KOPT-K1 (cell line): ENCODE data around the gene GRK1.

Source experiments
- H3K27ac ChIP-seq: fragments of 200-600 bp; sonication (generic); 2 replicates; pipeline ENCODE4 v1.5.1; 2016; ENCODE audit warnings: antibody characterized with exemption, mild to moderate bottlenecking, low read depth, low read length; ENCODE audit not compliant: poor library complexity, severe bottlenecking
- H3K36me3 ChIP-seq: fragments of 200-600 bp; sonication (generic); 2 replicates; pipeline ENCODE4 v1.5.1; 2017; ENCODE audit warnings: antibody characterized with exemption, mild to moderate bottlenecking, low read length, moderate library complexity; ENCODE audit not compliant: insufficient read depth
- H3K9me3 ChIP-seq: fragments of 200-600 bp; sonication (generic); 2 replicates; pipeline ENCODE4 v1.5.1; 2017; ENCODE audit warnings: antibody characterized with exemption, low read length, mild to moderate bottlenecking; ENCODE audit not compliant: insufficient read depth, poor library complexity, severe bottlenecking

GRK1 gene

DNA sequence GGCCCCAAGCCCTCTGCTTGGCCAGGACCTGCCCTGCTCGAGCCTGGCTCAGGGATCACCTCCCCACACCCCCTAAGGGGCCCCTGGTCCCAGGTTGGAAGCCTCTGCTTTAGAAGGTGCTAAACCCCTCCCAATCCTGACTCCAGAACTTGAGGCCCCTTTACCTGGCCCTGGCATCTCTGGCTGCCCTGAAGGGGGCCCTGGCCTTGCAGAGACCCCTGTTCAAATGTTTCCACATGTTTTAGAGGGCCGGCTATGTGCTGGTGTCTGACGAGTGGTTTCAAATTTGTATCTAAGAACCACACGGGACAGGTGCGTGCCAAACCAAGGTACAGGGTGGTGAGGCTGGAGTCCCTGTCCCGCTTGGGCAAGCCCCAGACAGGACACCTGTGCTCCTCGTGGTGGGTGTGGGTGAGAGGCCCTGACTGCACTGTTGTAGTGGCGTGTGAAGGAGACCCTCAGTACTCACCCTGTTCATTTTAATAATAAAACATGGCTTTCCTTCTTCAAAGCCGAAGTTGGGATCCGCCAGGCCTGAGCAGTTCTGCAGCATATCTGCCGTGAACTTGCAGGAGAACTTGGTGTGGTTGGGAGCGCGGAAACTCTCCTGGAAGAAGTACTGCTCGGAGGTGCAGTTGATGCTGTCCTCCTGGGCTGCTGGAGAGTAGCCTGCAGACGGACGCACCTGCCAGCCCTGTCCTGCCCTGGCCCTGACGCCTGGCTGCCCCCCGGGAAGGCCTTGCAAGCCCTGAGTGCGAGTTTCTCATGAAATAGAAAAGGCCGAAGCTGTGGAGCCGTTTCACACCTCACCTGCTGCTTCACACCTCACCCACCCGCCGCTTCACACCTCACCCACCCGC is 14.4 kb upstream of the GRK1 start:
- peaks cover 13% of the 10 kb centered on the region; the same call in 1 of the 2 replicates for H3K36me3 ChIP-seq
- H3K27ac ChIP-seq, result no peak overlapping the region
- H3K9me3 ChIP-seq, result no peaks in the 10 kb centered on the region

DNA sequence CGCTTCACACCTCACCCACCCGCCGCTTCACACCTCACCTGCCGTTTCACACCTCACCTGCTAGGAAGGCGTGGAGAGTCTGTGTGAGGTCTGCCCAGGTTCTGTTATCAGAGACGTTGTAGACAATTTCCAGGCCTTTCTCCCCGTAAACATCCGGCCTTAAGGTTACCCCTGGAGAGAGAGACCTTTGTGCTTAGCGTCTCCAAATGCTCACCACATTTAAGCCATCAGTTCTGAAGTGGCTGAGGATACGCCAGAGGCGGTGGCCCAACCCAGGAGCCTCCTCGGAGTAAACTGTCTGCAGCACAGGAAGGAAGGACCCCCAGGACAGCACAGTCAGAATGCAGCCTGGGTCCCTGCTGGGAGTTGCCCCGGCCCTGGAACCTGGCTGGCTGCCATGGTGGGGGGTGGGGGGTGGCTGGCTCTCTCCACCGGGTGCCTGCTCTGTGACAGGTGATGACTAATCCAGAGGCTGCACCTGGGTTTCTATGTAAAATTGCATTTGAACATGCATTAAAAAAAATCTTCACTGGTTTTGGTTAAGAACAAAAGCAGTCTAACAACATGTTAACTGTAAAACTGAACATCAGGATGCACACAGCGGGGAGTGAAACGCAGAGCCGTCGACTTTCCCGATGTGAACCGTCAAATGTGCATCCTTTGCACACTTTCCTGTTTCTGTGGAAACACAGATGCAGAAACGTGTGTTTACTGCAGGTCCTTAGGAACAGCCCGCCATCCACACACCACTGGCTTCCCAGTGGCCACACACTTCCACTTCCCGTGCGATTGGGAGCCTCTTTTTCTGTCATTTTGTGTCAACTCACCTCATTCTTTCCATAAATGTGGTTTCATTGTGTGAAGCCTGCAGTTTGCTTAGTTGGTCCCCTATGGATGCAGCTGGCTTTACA is 13.5 kb upstream of the GRK1 start:
- Histone ChIP-seq H3K27ac (no peak overlapping the region), H3K9me3 (no peaks in the 10 kb centered on the region), H3K36me3 (peaks cover 5% of the 10 kb centered on the region; the same call in 1 of the 2 replicates)

DNA sequence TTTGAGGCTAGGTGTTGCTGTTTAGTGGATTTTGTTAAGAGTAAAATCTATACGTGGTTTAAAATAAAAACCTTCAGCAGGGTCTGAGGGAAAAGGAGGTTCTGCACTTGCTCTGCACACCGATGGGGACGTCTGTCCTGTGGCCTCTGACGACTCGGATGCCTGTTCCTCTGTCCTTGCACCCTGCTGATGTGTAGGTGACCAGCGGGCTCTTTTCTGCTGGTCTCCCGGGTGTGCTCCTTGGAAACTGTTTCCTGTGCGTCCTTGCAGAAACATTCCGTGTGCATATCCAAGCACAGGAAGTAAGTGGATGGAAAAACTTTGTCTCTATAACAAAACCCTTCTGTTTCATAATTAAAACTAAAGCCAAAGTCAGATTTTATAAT is 12.9 kb upstream of the GRK1 start:
- Histone ChIP-seq H3K9me3 (no peaks in the 10 kb centered on the region), H3K27ac (no peak overlapping the region), H3K36me3 (peaks cover 2% of the 10 kb centered on the region; the same call in 1 of the 2 replicates)

GRCh38 chr13:113654591-113655345 is 12.3 kb upstream of the GRK1 start:
- Histone ChIP-seq H3K27ac (no peak overlapping the region), H3K9me3 (no peaks in the 10 kb centered on the region), H3K36me3 (no peaks in the 10 kb centered on the region)

GRCh38 chr13:113655346-113656002 is 11.5 kb upstream of the GRK1 start:
- H3K9me3 ChIP-seq, result peaks cover under 1% of the 10 kb centered on the region
- H3K36me3 ChIP-seq, result no peaks in the 10 kb centered on the region
- no peak overlapping the region for H3K27ac ChIP-seq

DNA sequence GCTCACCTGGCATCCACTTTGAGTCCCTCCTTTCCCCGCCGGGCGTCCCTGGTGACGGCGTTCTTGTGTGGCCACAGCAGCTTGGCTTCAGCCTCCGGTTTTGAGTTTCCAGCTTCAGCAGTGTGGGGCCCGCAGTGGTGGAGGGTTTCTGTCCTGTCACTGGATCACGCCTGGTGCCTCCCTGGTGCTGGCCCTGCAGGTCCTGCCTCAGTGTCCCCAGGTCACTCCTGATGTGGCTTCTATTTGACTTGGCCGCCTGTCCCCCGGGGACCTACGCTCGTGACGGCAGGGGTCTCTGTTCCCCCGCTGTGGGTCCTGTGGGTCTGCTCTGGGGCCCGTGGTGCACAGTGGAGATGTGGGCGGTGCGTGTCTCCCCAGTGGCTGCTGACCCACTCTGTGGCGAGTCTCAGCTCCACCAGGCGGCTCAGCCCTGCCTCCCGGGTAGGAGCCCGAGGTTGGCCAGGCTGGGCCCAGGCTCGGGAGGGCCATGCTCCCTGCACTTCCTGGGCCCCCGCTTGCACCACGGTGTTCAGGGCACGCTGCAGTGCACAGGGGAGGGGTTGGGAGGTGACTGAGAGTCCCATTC is 10.9 kb upstream of the GRK1 start:
- Histone ChIP-seq H3K9me3 (peaks cover 7% of the 10 kb centered on the region), H3K36me3 (no peaks in the 10 kb centered on the region), H3K27ac (no peak overlapping the region)

GRCh38 chr13:113656831-113657671 is 10.0 kb upstream of the GRK1 start:
- no peaks in the 10 kb centered on the region for H3K36me3 ChIP-seq
- no peak overlapping the region for H3K27ac ChIP-seq
- H3K9me3 ChIP-seq, result peaks cover 17% of the 10 kb centered on the region

DNA sequence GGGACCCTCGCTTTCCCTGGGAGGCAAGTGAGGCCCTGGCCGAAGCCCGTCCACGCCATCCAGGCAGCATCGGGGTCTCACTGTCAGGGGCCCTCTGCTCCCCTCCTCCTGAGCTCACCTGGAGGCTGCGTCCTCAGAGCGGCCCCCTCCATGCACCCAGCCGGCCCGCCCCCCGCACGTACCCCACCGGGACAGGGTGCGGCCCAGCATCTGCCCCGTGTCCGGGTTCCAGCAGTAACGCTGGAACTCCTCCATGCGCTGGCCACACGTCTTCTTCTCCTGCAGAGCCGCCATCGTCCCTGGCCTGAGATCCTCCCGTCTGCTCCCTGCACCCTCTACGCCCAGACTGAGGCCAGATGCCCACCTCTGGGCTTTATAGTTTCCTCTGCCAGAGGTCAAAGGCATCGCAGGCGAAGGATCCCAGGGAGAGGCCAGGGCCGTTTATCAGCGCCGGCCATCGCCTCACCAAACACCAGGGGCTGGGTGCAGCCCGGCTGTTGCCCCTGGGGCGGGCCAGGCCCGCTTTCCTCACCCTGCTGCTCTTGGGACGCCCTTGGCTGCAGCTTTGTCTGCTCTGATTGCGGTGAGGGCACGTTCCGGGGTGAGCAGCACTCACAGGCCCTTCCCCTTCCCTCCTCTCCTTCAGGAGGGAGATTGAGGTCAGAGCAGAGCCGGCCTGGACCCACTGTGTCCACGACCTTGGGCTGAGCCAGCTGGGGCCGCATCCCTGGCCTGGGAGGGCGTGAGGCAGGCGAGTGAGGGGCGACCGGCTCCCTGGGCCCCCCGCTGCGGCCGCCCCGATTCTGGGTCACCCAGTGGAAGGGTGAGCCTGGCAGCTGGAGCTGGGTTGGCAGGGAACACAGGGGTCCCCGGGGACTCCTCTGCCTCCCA is 8.9 kb upstream of the GRK1 start, which contains the start of gene ATP4B:
Gene ATP4B (minus strand): TSS at position 348 of the 891 bp plus-strand sequence. CDS start 54 bp downstream, at position 294.
- H3K36me3 ChIP-seq, result no peaks in the 10 kb centered on the region
- H3K9me3 ChIP-seq, result peaks cover 18% of the 10 kb centered on the region

GRCh38 chr13:113658836-113659235 is 8.2 kb upstream of the GRK1 start:
- H3K9me3 ChIP-seq, result peaks cover 18% of the 10 kb centered on the region

More for the DNA sequence above, 8.9 kb upstream of the GRK1 start, which contains the start of gene ATP4B:
- no peak within 1 kb of the TSS for H3K27ac ChIP-seq

DNA sequence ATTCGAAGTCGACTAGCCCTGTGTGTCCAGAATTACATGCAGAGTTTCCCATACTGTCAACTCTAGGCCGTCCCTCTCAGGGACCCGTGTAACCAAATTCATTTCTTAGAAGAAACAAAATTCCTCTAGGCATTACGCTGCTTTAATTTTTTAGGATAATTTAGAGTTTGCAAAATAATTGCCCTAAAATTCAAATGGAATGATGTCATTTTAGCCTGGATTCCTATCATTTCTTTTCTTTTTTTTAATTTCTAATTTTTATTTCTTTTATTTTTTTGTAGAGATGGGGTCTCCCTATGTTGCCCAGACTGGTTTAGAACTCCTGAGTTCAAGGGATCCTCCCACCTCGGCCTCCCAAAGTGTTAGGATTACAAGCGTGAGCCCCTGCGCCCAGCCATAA is 7.7 kb upstream of the GRK1 start:
- no peaks in the 10 kb centered on the region for H3K36me3 ChIP-seq

More at GRCh38 chr13:113658836-113659235, 8.2 kb upstream of the GRK1 start:
- H3K27ac ChIP-seq, result no peak overlapping the region
- no peaks in the 10 kb centered on the region for H3K36me3 ChIP-seq

DNA sequence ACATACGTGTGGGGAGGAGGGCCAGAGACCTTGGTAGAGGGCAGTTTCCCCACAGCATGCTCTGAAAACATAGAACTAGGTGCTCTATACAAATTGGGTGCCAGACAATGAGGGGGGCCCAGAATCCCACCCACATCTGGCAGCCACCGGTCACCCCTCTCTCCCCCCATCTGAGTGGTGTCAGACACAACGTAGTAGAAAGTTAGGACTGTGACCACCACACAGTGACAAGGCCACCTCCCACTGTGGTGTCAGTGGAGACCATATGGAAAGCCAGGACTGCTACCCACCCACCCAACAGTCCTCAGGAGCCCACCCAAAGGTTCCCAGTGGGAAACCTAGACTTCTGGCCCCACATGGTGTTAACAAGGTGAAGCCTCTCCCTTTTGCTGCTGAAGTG is 7.0 kb upstream of the GRK1 start:
- Histone ChIP-seq H3K9me3 (peaks cover 18% of the 10 kb centered on the region), H3K27ac (no peak overlapping the region), H3K36me3 (no peaks in the 10 kb centered on the region)

More for the DNA sequence above, 7.7 kb upstream of the GRK1 start:
- no peak overlapping the region for H3K27ac ChIP-seq
- peaks cover 18% of the 10 kb centered on the region for H3K9me3 ChIP-seq

- H3K9me3 ChIP-seq, result peaks cover 18% of the 10 kb centered on the region
- H3K27ac ChIP-seq, result no peak overlapping the region
- no peaks in the 10 kb centered on the region for H3K36me3 ChIP-seq
These were observed 5.5 kb upstream of the GRK1 start for GRCh38 chr13:113661509-113661908.
